ENCODE data around the gene RPLP1. TPM values are rescaled to one million over a fixed set of nuclear protein-coding genes. Genes with fewer than 3 reads are reported as not detected.

RPLP1 gene
- total RNA-seq, 2 experiments from 2014 or later = 1,785 to 1,910 TPM

- Mint-ChIP-seq H3K27ac (no peak overlapping the region), H3K36me3 (peaks cover 1% of the 10 kb centered on the region), H3K4me3 (no peak overlapping the region), H3K4me1 (peaks cover 39% of the 10 kb centered on the region), H3K9me3 (no peaks in the 10 kb centered on the region), H3K27me3 (peaks cover 17% of the 10 kb centered on the region)
- DNase-seq (no peak), ATAC-seq (ENCODE audit: low read depth) (no peak)
- POLR2A ChIA-PET = interaction anchor here (4.7 kb wide), 1 partner anchor 14 kb away, joined by 61 read pairs; the partner anchor contains the start of gene RPLP1
Observed at GRCh38 chr15:69466733-69467132, 14.1 kb downstream of the RPLP1 start.

GRCh38 chr15:69467636-69468035 is 15.0 kb downstream of the RPLP1 start:
- POLR2A ChIA-PET = interaction anchor here (0.5 to 4.7 kb wide), 6 partner anchors 10 to 674 kb away, joined by 3 to 61 read pairs (median 3); partner anchors contain the start of gene RPLP1
- H3K4me3 Mint-ChIP-seq = no peak overlapping the region

GRCh38 chr15:69468241-69469121 is 15.9 kb downstream of the RPLP1 start:
- POLR2A ChIA-PET = interaction anchor here (0.5 to 4.7 kb wide), 9 partner anchors 10 to 1106 kb away, joined by 3 to 61 read pairs (median 3); partner anchors contain the start of genes RPLP1 and TLE3
- Mint-ChIP-seq H3K4me3 (peak overlapping the region; percentile 72), H3K9me3 (no peaks in the 10 kb centered on the region), H3K4me1 (peaks cover 29% of the 10 kb centered on the region), H3K27ac (peak overlapping the region; percentile 79), H3K27me3 (peaks cover 23% of the 10 kb centered on the region), H3K36me3 (no peaks in the 10 kb centered on the region)
- DNase-seq = peak; percentile 81
- peak; percentile 98 for ATAC-seq (ENCODE audit: low read depth)

More at GRCh38 chr15:69467636-69468035, 15.0 kb downstream of the RPLP1 start:
- ATAC-seq (ENCODE audit: low read depth) (no peak), DNase-seq (no peak)
- H3K4me1 Mint-ChIP-seq = peaks cover 35% of the 10 kb centered on the region
- no peak overlapping the region for H3K27ac Mint-ChIP-seq
- peaks cover 23% of the 10 kb centered on the region for H3K27me3 Mint-ChIP-seq
- H3K36me3 Mint-ChIP-seq = no peaks in the 10 kb centered on the region
- H3K9me3 Mint-ChIP-seq = no peaks in the 10 kb centered on the region

- Mint-ChIP-seq H3K4me3 (peak overlapping the region; percentile 72), H3K4me1 (peaks cover 26% of the 10 kb centered on the region), H3K27me3 (peaks cover 28% of the 10 kb centered on the region), H3K9me3 (no peaks in the 10 kb centered on the region), H3K27ac (peak overlapping the region; percentile 79), H3K36me3 (no peaks in the 10 kb centered on the region)
- DNase-seq (no peak), ATAC-seq (ENCODE audit: low read depth) (no peak)
- POLR2A ChIA-PET = interaction anchor here (1.3 to 4.7 kb wide), 3 partner anchors 16 to 630 kb away, joined by 4 to 61 read pairs (median 5); partner anchors contain the start of genes RPLP1 and TLE3
Observed at GRCh38 chr15:69469467-69470201, 17.0 kb downstream of the RPLP1 start.

GRCh38 chr15:69472046-69472445 is 19.4 kb downstream of the RPLP1 start:
- POLR2A ChIA-PET = no interaction called here
- no peak for DNase-seq
- ATAC-seq (ENCODE audit: low read depth) = no peak

GRCh38 chr15:69472562-69472961 is 19.9 kb downstream of the RPLP1 start:
- peaks cover 33% of the 10 kb centered on the region for H3K27me3 Mint-ChIP-seq
- H3K4me3 Mint-ChIP-seq = no peak overlapping the region
- no peaks in the 10 kb centered on the region for H3K9me3 Mint-ChIP-seq
- DNase-seq (no peak), ATAC-seq (ENCODE audit: low read depth) (no peak)
- POLR2A ChIA-PET = no interaction called here
- peaks cover 22% of the 10 kb centered on the region for H3K4me1 Mint-ChIP-seq
- H3K36me3 Mint-ChIP-seq = no peaks in the 10 kb centered on the region
- H3K27ac Mint-ChIP-seq = no peak overlapping the region

More at GRCh38 chr15:69472046-69472445, 19.4 kb downstream of the RPLP1 start:
- H3K9me3 Mint-ChIP-seq = no peaks in the 10 kb centered on the region
- H3K4me3 Mint-ChIP-seq = no peak overlapping the region
- H3K27ac Mint-ChIP-seq = no peak overlapping the region
- peaks cover 23% of the 10 kb centered on the region for H3K4me1 Mint-ChIP-seq
- H3K36me3 Mint-ChIP-seq = no peaks in the 10 kb centered on the region
- peaks cover 33% of the 10 kb centered on the region for H3K27me3 Mint-ChIP-seq

- H3K27me3 Mint-ChIP-seq = peaks cover 40% of the 10 kb centered on the region
- no peak overlapping the region for H3K4me3 Mint-ChIP-seq
- H3K27ac Mint-ChIP-seq = no peak overlapping the region
- H3K9me3 Mint-ChIP-seq = no peaks in the 10 kb centered on the region
- ATAC-seq (ENCODE audit: low read depth) (no peak), DNase-seq (no peak)
- no peaks in the 10 kb centered on the region for H3K36me3 Mint-ChIP-seq
- H3K4me1 Mint-ChIP-seq = peaks cover 9% of the 10 kb centered on the region
- POLR2A ChIA-PET = no interaction called here
Observed at GRCh38 chr15:69474291-69474690, 21.7 kb downstream of the RPLP1 start.

GRCh38 chr15:69474846-69475455 is 22.3 kb downstream of the RPLP1 start:
- Mint-ChIP-seq H3K4me3 (no peak overlapping the region), H3K4me1 (peaks cover 3% of the 10 kb centered on the region), H3K36me3 (no peaks in the 10 kb centered on the region), H3K27ac (no peak overlapping the region), H3K27me3 (peaks cover 47% of the 10 kb centered on the region), H3K9me3 (no peaks in the 10 kb centered on the region)
- DNase-seq (no peak), ATAC-seq (ENCODE audit: low read depth) (no peak)
- POLR2A ChIA-PET = no interaction called here

- Mint-ChIP-seq H3K36me3 (no peaks in the 10 kb centered on the region), H3K27me3 (peaks cover 51% of the 10 kb centered on the region), H3K4me1 (peaks cover 3% of the 10 kb centered on the region), H3K9me3 (no peaks in the 10 kb centered on the region), H3K4me3 (no peak overlapping the region), H3K27ac (no peak overlapping the region)
- DNase-seq (peak; percentile 76), ATAC-seq (ENCODE audit: low read depth) (peak; percentile 61)
- POLR2A ChIA-PET = interaction anchor here (0.6 kb wide), 1 partner anchor 239 kb away, joined by 3 read pairs; no protein-coding TSS in a partner anchor
Observed at GRCh38 chr15:69475769-69476358, 23.2 kb downstream of the RPLP1 start.

- no peak overlapping the region for H3K27ac Mint-ChIP-seq
- H3K4me1 Mint-ChIP-seq = peaks cover 3% of the 10 kb centered on the region
- H3K27me3 Mint-ChIP-seq = peaks cover 44% of the 10 kb centered on the region
- POLR2A ChIA-PET = no interaction called here
- no peaks in the 10 kb centered on the region for H3K36me3 Mint-ChIP-seq
- H3K4me3 Mint-ChIP-seq = no peak overlapping the region
- DNase-seq = no peak
- no peak for ATAC-seq (ENCODE audit: low read depth)
- no peaks in the 10 kb centered on the region for H3K9me3 Mint-ChIP-seq
Observed at GRCh38 chr15:69476704-69477473, 24.3 kb downstream of the RPLP1 start.

- Mint-ChIP-seq H3K9me3 (no peaks in the 10 kb centered on the region), H3K27ac (no peak overlapping the region)
- POLR2A ChIA-PET = no interaction called here
Observed at GRCh38 chr15:69478259-69478781, 25.7 kb downstream of the RPLP1 start.

GRCh38 chr15:69479081-69479480 is 26.5 kb downstream of the RPLP1 start:
- H3K27ac Mint-ChIP-seq = no peak overlapping the region
- H3K9me3 Mint-ChIP-seq = no peaks in the 10 kb centered on the region
- no peak overlapping the region for H3K4me3 Mint-ChIP-seq
- peaks cover 47% of the 10 kb centered on the region for H3K27me3 Mint-ChIP-seq
- no peak for ATAC-seq (ENCODE audit: low read depth)
- POLR2A ChIA-PET = no interaction called here
- H3K36me3 Mint-ChIP-seq = no peaks in the 10 kb centered on the region
- DNase-seq = no peak
- peaks cover 3% of the 10 kb centered on the region for H3K4me1 Mint-ChIP-seq

More at GRCh38 chr15:69478259-69478781, 25.7 kb downstream of the RPLP1 start:
- ATAC-seq (ENCODE audit: low read depth) (no peak), DNase-seq (peak; percentile 70)
- Mint-ChIP-seq H3K4me1 (peaks cover 3% of the 10 kb centered on the region), H3K27me3 (peaks cover 45% of the 10 kb centered on the region), H3K36me3 (no peaks in the 10 kb centered on the region), H3K4me3 (no peak overlapping the region)
